HFFc6 (cell line): ENCODE measurements around the gene C3orf62. TPM values are rescaled to one million over a fixed set of nuclear protein-coding genes. Genes with fewer than 3 reads are reported as not detected.
"Not testable (repeated sequence)": the region's sequence is repeated elsewhere in the genome, so short reads cannot be mapped to it uniquely, and the experiment has no call there.

Experiments
- DNase-seq: peaks from one replicate; pipeline ENCODE4 v3.0.0-alpha.2; 2018
- H3K27ac Mint-ChIP-seq: 2 replicates; pipeline ENCODE4 v1.8.0; 2020; ENCODE audit warnings: mild to moderate bottlenecking, mixed read lengths
- H3K27me3 Mint-ChIP-seq: 2 replicates; pipeline ENCODE4 v1.8.0; 2021; ENCODE audit warnings: mild to moderate bottlenecking, moderate library complexity, mixed read lengths; ENCODE audit not compliant: insufficient read depth
- H3K36me3 Mint-ChIP-seq: 2 replicates; pipeline ENCODE4 v1.8.0; 2021; ENCODE audit warnings: low read depth, mixed read lengths
- H3K4me1 Mint-ChIP-seq: 2 replicates; pipeline ENCODE4 v1.8.0; 2020; ENCODE audit warnings: low read depth, mixed read lengths
- H3K4me3 Mint-ChIP-seq: 2 replicates; pipeline ENCODE4 v1.8.0; 2020; ENCODE audit warnings: mild to moderate bottlenecking, moderate library complexity, mixed read lengths
- H3K9me3 Mint-ChIP-seq: 2 replicates; pipeline ENCODE4 v1.8.0; 2020; ENCODE audit warnings: mild to moderate bottlenecking, mixed read lengths
- total RNA-seq, 6 experiments: library from RNA; stranded (reverse); fragmentation: NEBNext Ultra II Directional; extraction: Animal tissue kit (Norgen Biotek cat#: 25700); gene quantifications; 2 replicates in 1 of 6; 3 replicates in 5 of 6; pipeline ENCODE4 v1.2.3, GENCODE V29; 2021
- TF ChIP-seq, protein P1 (sequence below): fragments of 200-600 bp; sonication (generic); IDR thresholded peaks from 2 replicates; pipeline ENCODE4 v1.5.0; 2021; ENCODE audit warnings: antibody characterized with exemption, mild to moderate bottlenecking

The C3orf62 gene
- total RNA-seq, 6 experiments from 2014 or later, result 2.4 to 3.5 (median 2.9) TPM

DNA sequence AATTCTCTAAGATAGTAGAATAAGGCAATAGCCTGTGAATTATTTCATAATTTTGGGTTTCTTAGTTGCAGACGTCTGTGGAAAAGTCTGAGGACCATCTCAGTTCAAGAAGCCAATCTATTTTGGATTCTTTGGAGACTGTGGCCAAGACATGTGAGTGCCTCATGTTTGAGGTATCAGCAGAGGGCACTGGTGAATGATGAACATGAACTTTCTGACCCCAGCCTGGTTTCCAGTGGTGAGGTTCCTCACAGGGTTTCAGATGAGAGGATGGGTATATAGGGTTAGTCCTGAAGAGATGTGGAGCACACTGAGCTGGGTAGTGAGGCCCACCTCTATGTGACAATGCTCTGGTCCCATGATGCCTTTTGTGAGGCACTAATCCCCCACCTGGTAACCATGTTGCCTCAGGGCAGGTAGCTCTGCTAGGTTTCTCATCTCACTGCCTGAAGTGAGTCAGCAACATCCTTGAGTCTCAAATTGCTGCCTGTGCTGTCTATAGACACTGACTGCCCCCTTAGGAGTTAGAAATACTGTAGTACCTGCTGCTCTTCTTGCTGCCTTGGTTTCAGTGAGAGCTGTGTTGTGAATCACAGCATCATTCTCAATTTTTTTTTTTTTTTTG lies 32.3 kb downstream of the C3orf62 start:
- Mint-ChIP-seq H3K27me3 (peaks cover 7% of the 10 kb centered on the region), H3K36me3 (no peaks in the 10 kb centered on the region), H3K9me3 (no peaks in the 10 kb centered on the region), H3K4me1 (peaks cover 6% of the 10 kb centered on the region), H3K4me3 (no peak overlapping the region), H3K27ac (no peak overlapping the region)
- TF ChIP-seq, protein P1, sequence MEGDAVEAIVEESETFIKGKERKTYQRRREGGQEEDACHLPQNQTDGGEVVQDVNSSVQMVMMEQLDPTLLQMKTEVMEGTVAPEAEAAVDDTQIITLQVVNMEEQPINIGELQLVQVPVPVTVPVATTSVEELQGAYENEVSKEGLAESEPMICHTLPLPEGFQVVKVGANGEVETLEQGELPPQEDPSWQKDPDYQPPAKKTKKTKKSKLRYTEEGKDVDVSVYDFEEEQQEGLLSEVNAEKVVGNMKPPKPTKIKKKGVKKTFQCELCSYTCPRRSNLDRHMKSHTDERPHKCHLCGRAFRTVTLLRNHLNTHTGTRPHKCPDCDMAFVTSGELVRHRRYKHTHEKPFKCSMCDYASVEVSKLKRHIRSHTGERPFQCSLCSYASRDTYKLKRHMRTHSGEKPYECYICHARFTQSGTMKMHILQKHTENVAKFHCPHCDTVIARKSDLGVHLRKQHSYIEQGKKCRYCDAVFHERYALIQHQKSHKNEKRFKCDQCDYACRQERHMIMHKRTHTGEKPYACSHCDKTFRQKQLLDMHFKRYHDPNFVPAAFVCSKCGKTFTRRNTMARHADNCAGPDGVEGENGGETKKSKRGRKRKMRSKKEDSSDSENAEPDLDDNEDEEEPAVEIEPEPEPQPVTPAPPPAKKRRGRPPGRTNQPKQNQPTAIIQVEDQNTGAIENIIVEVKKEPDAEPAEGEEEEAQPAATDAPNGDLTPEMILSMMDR, result no peak
- DNase-seq, result no peak

DNA sequence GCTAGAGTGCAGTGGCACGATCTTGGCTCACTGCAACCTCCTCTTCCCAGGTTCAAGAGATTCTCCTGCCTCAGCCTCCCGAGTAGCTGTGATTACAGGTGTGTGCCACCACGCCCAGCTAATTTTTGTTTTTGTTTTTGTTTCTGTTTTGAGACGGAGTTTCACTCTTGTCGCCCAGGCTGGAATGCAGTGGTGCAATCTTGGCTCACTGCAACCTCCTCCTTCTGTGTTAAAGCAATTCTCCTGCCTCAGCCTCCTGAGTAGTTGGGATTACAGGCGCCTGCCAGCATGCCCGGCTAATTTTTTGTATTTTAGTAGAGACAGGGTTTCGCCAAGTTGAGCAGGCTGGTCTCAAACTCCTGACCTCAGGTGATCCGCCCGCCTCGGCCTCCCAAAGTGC lies 36.9 kb downstream of the C3orf62 start:
- not testable (repeated sequence) for H3K4me3 Mint-ChIP-seq, H3K4me1 Mint-ChIP-seq, H3K36me3 Mint-ChIP-seq, H3K9me3 Mint-ChIP-seq, DNase-seq, H3K27ac Mint-ChIP-seq, H3K27me3 Mint-ChIP-seq

DNA sequence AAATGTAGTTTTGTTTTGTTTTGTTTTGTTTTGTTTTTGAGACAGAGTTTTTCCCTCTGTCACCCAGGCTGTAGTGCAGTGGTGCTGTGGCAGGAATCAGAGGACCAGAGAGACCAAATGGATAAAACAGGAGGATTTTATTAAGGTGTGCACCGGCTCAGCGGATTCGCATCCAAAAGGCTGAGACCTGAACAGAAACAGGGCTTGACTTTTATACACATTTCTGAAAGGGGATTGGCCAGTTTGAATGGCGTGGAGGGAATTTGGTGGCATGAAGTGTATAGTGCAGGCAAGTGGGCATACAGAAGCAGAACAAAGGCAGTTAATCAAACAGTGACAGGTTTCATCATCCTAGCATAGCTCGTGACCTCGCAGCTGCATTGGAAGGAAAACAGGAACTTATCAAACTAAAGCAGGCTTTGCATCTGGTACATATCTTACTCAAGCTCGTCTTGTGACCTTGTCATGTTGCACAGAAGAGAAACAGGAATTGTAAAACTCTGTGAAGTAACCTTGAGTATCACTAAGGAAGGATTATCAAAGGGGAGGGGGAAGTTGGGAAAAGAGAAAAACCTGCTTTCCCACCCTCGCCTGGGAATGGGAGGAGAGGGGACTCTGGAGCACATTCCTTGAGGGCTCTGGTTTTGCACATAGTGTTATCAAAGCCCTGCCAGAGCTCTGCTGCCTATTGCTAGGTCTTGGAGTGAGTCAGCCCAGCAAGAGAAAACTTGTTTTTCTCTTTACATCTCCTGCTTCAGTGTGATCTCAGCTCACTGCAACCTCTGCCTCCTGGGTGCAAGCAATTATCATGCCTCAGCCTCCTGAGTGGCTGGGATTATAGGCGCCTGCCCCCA lies 38.5 kb downstream of the C3orf62 start:
- no peaks in the 10 kb centered on the region for H3K4me1 Mint-ChIP-seq
- no peak overlapping the region for H3K27ac Mint-ChIP-seq
- no peak for DNase-seq
- H3K4me3 Mint-ChIP-seq, result no peak overlapping the region
- peaks cover 18% of the 10 kb centered on the region for H3K9me3 Mint-ChIP-seq
- 0 out of 2 replicates have a peak, but pooled peaks cover 3% of the 10 kb centered on the region for H3K36me3 Mint-ChIP-seq
- H3K27me3 Mint-ChIP-seq, result peaks cover 4% of the 10 kb centered on the region
- TF ChIP-seq, protein P1, result no peak

DNA sequence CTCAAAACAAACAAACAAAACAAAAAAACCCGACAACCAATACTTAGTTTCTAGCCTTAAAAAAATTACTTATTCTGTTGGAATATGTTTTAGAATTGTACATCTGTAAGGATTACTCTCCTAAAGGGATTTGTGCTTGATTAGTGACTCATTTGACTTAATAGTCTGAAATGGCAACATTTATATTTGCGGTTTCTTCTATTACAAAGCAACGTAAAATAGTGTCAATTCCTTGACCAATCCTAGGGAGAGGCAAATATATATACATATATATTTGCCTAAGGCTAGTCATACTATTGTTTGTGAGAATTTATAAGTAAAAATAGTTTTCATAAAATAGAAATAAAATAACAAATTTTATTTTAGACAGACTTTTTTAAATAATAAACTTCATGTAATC lies 39.7 kb downstream of the C3orf62 start:
- no peak overlapping the region for H3K4me3 Mint-ChIP-seq
- H3K36me3 Mint-ChIP-seq, result peaks cover 8% of the 10 kb centered on the region
- peaks cover 4% of the 10 kb centered on the region for H3K27me3 Mint-ChIP-seq
- H3K27ac Mint-ChIP-seq, result no peak overlapping the region
- TF ChIP-seq, protein P1, result no peak
- no peaks in the 10 kb centered on the region for H3K4me1 Mint-ChIP-seq
- H3K9me3 Mint-ChIP-seq, result peaks cover 30% of the 10 kb centered on the region
- DNase-seq, result no peak

DNA sequence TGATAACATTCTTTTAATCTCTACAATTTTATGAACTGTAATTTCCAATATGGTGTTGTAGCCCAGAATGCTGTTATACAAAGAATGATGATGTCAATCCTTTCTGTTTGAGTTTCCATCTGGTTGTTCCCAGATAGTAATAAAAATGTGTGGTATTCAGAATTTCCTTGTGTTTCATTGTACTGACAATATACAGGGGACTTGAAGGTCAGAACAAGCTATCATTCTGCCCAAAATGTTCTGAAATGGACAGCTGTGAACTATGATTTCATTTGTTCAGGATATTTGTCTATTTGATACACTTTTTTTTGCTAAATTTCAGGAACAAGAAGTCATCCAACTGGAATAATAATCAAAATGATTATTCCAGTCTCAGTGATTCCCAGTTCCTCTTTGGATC lies 40.8 kb downstream of the C3orf62 start:
- no peak for DNase-seq
- Mint-ChIP-seq H3K27ac (no peak overlapping the region), H3K4me1 (no peaks in the 10 kb centered on the region), H3K9me3 (peaks cover 36% of the 10 kb centered on the region), H3K36me3 (peaks cover 8% of the 10 kb centered on the region), H3K27me3 (peaks cover 3% of the 10 kb centered on the region), H3K4me3 (no peak overlapping the region)
- TF ChIP-seq, protein P1, result no peak

DNA sequence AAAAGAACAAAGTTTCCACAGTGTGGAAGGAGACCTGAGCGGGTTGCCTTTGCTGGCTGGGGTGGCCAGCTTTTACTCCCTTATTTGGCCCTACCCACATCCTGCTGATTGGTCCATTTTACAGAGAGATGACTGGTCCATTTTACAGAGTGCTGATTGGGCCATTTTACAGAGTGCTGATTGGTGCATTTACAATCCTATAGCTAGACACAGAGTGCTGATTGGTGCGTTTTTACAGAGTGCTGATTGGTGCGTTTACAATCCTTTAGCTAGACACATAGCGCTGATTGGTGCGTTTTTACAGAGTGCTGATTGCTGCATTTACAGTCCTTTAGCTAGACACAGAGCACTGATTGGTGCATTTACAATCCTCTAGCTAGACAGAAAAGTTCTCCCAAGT lies 48.2 kb downstream of the C3orf62 start:
- not testable (repeated sequence) for DNase-seq, H3K27ac Mint-ChIP-seq, H3K4me3 Mint-ChIP-seq, H3K4me1 Mint-ChIP-seq
- Mint-ChIP-seq H3K27me3 (peaks cover 10% of the 10 kb centered on the region), H3K36me3 (peaks cover 23% of the 10 kb centered on the region), H3K9me3 (peaks cover 60% of the 10 kb centered on the region)
